ENCODE data around the gene VEGFB.

DNA sequence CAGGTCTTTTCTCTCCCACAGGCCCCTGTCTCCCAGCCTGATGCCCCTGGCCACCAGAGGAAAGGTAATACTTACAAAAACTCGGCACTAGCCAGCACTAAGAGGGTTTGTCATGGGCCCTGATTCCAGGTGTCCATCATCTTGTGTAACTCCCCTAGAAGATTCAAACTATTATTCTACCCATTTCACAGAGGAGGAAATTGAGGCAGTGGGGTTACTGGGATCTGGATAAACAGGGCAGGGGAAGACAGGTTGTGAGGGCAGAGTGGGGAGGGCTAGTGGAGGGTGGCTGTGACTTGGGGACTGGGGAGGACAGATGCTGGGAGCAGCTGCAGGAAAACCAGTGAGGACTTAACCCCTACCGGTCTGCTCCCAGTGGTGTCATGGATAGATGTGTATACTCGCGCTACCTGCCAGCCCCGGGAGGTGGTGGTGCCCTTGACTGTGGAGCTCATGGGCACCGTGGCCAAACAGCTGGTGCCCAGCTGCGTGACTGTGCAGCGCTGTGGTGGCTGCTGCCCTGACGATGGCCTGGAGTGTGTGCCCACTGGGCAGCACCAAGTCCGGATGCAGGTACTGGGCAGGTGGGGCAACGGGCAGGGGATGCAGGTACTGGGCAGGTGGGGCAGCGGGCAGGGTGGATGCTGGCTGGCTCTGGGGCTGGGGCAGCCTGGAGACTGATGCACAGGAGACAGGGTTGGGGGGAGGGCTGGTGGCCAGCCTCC lies 1.2 kb downstream of the VEGFB start:
- TF ChIP-seq, protein P1, sequence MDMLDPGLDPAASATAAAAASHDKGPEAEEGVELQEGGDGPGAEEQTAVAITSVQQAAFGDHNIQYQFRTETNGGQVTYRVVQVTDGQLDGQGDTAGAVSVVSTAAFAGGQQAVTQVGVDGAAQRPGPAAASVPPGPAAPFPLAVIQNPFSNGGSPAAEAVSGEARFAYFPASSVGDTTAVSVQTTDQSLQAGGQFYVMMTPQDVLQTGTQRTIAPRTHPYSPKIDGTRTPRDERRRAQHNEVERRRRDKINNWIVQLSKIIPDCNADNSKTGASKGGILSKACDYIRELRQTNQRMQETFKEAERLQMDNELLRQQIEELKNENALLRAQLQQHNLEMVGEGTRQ (IDR thresholded peaks at IDR 0.05; ENCODE audit: low read depth, low read length): no peak
- TF ChIP-seq RAD21 (IDR thresholded peaks at IDR 0.05; ENCODE audit: low read length): no peak
- TF ChIP-seq CTCF (conservative IDR thresholded peaks at IDR 0.05; ENCODE audit: low read depth, low read length): no peak
- no peak for TF ChIP-seq RCOR1 (IDR thresholded peaks at IDR 0.05; ENCODE audit: insufficient replicate concordance, low read length)
- TF ChIP-seq RFX5 (IDR thresholded peaks at IDR 0.05; ENCODE audit: low read depth, low read length): no peak
- TF ChIP-seq POLR2A (IDR thresholded peaks at IDR 0.05; ENCODE audit: low read depth, low read length): no peak
- no peak for TF ChIP-seq MAZ (IDR thresholded peaks at IDR 0.05; ENCODE audit: borderline replicate concordance, low read depth, low read length)
- TF ChIP-seq CEBPB (IDR thresholded peaks at IDR 0.05; ENCODE audit: low read depth, low read length): no peak
- no peak for TF ChIP-seq MXI1 (IDR thresholded peaks at IDR 0.05; ENCODE audit: borderline replicate concordance, low read depth, low read length)
- no peak for TF ChIP-seq CHD1 (IDR thresholded peaks at IDR 0.05; ENCODE audit: low read depth, low read length)
